Caco-2 (cell line): Measurements from ENCODE around the gene CAP2. TPM values are rescaled to one million over a fixed set of nuclear protein-coding genes. Genes with fewer than 3 reads are reported as not detected.
A peak's percentile ranks its signal among the peaks of the same experiment; 100 is the strongest.

Experiments used
- BruUV-seq: library from RNA; stranded (reverse); fragments of 400-500 nt; replicated peaks from 2 replicates; lab custom pipeline; 2021; lab: Mats Ljungman, UMichigan
- CTCF ChIA-PET: fragments of 300-600 bp; sonication (Branson Sonifier 250); formaldehyde crosslinking; loops from one replicate; lab custom pipeline; 2022; ENCODE audit warnings: antibody characterized with exemption; lab: Charles Lee
- POLR2A ChIA-PET: fragments of 300-600 bp; sonication (Branson Sonifier 250); formaldehyde crosslinking; loops from one replicate; lab custom pipeline; 2022; ENCODE audit warnings: antibody characterized with exemption; lab: Charles Lee
- DNase-seq, 2 experiments: peaks; one replicate each; pipeline versions ENCODE4 v3.0.0 to v3.0.0-alpha.2; 2020 to 2022
- H3K27me3 ChIP-seq: replicated peaks from 2 replicates; pipeline ENCODE4 v1.6.0; 2011; ENCODE audit warnings: low read length; ENCODE audit not compliant: control insufficient read depth, insufficient read depth
- H3K36me3 ChIP-seq: 2 replicates; pipeline ENCODE4 v1.5.1; 2011; ENCODE audit warnings: low read length; ENCODE audit not compliant: control insufficient read depth, insufficient read depth
- H3K4me1 ChIP-seq: fragments of 250-450 bp; sonication (Bioruptor Pico); 2 replicates; pipeline ENCODE4 v1.5.1; 2020; ENCODE audit warnings: mild to moderate bottlenecking
- H3K4me3 ChIP-seq: 2 replicates; pipeline ENCODE4 v1.5.1; 2011; ENCODE audit warnings: low read depth, mild to moderate bottlenecking, control low read depth, low read length
- H3K9me3 ChIP-seq: fragments of 250-450 bp; sonication (Bioruptor Pico); 2 replicates; pipeline ENCODE4 v1.5.1; 2020; ENCODE audit warnings: mild to moderate bottlenecking, moderate library complexity
- H3K27ac Mint-ChIP-seq: one replicate; pipeline ENCODE4 v1.8.0; 2022; ENCODE audit warnings: mixed read lengths; ENCODE audit not compliant: unreplicated experiment
- H3K27me3 Mint-ChIP-seq: one replicate; pipeline ENCODE4 v1.8.0; 2022; ENCODE audit warnings: mixed read lengths; ENCODE audit not compliant: insufficient read depth, unreplicated experiment
- H3K36me3 Mint-ChIP-seq: one replicate; pipeline ENCODE4 v1.8.0; 2022; ENCODE audit warnings: mild to moderate bottlenecking, mixed read lengths; ENCODE audit not compliant: insufficient read depth, unreplicated experiment
- H3K4me1 Mint-ChIP-seq: one replicate; pipeline ENCODE4 v1.8.0; 2022; ENCODE audit warnings: low read depth, mixed read lengths; ENCODE audit not compliant: unreplicated experiment
- H3K4me3 Mint-ChIP-seq: one replicate; pipeline ENCODE4 v1.8.0; 2022; ENCODE audit warnings: mild to moderate bottlenecking, moderate library complexity, mixed read lengths; ENCODE audit not compliant: unreplicated experiment
- H3K9me3 Mint-ChIP-seq: one replicate; pipeline ENCODE4 v1.8.0; 2022; ENCODE audit warnings: mixed read lengths; ENCODE audit not compliant: unreplicated experiment
- intact Hi-C: fragments of 100-400 bp; cut with micrococcal nuclease; formaldehyde crosslinking; loops from one replicate; pipeline ENCODE4 v1.10.0; 2022; ENCODE audit not compliant: unreplicated experiment
- total RNA-seq: library from RNA; stranded (reverse); gene quantifications from 2 replicates; pipeline ENCODE4 v1.2.3, GENCODE V29; 2022
- TF ChIP-seq, protein P1 (sequence below), 2 experiments: fragments of 200-600 bp in 1 of 2; IDR thresholded peaks; 1 replicate in 1 of 2; 2 replicates in 1 of 2; pipeline versions ENCODE4 v1.5.1 to v1.8.0; 2011 to 2022; ENCODE audit warnings: antibody characterized with exemption in 1 of 2, control low read depth in 1 of 2, inconsistent platforms in 1 of 2, low read depth in 1 of 2, low read length in 1 of 2, mild to moderate bottlenecking in 1 of 2, moderate library complexity in 1 of 2; ENCODE audit not compliant: insufficient read depth in 1 of 2, severe bottlenecking in 1 of 2, unreplicated experiment in 1 of 2

Gene CAP2
- total RNA-seq, 1 experiment from 2014 or later: 8.9 TPM

DNA sequence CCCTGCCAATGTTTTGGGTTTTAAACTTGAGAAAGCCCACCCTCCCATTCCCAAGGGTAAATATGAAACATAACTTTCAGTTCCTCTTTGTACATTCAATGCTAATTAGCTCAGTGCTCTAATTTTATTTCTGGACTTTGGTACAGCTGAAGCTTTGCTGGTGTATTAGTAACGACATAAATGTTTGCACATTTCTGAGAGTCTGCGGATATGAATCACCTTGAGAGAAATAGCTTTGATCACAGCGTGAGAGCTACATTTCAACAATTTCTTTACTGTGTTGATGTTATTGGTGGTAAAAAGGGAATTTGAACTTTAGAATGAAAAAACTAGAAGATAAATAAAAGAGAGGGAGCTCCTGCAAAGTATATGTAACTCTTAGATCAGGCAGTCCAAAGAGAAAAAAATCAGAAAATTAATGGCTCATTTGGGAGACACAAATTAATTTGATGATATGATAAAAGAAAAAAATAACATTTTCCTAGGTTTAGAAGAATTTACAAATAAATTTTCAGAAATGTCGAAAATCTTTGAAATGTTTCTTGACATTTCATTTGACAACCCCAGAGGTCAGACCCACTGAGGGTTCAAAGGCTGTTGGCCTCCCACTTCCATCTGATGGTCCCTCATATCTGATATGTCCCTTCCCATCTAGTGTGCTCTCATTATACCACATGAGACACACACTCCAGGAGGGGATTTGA lies 38.5 kb upstream of the CAP2 start:
- BruUV-seq: no TSS peak
- Histone ChIP-seq H3K36me3 (no peaks in the 10 kb centered on the region), H3K9me3 (no peaks in the 10 kb centered on the region), H3K4me3 (no peak overlapping the region), H3K4me1 (peaks cover 5% of the 10 kb centered on the region; the same call in 1 of the 2 replicates), H3K27me3 (no peaks in the 10 kb centered on the region)
- H3K9me3 Mint-ChIP-seq: no peaks in the 10 kb centered on the region
- H3K27me3 Mint-ChIP-seq: no peaks in the 10 kb centered on the region
- intact Hi-C loops: no loop called here
- no peaks in the 10 kb centered on the region for H3K36me3 Mint-ChIP-seq
- H3K4me3 Mint-ChIP-seq: peak overlapping the region; percentile 9
- POLR2A ChIA-PET: no interaction called here
- no peak overlapping the region for H3K27ac Mint-ChIP-seq
- H3K4me1 Mint-ChIP-seq: peaks cover 12% of the 10 kb centered on the region
- TF ChIP-seq, protein P1, sequence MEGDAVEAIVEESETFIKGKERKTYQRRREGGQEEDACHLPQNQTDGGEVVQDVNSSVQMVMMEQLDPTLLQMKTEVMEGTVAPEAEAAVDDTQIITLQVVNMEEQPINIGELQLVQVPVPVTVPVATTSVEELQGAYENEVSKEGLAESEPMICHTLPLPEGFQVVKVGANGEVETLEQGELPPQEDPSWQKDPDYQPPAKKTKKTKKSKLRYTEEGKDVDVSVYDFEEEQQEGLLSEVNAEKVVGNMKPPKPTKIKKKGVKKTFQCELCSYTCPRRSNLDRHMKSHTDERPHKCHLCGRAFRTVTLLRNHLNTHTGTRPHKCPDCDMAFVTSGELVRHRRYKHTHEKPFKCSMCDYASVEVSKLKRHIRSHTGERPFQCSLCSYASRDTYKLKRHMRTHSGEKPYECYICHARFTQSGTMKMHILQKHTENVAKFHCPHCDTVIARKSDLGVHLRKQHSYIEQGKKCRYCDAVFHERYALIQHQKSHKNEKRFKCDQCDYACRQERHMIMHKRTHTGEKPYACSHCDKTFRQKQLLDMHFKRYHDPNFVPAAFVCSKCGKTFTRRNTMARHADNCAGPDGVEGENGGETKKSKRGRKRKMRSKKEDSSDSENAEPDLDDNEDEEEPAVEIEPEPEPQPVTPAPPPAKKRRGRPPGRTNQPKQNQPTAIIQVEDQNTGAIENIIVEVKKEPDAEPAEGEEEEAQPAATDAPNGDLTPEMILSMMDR (IDR thresholded peaks at IDR 0.05; ENCODE audit: insufficient read depth in 1 of 2, low read depth in 1 of 2, low read length in 1 of 2, severe bottlenecking in 1 of 2, unreplicated experiment in 1 of 2): no peak
- CTCF ChIA-PET: no interaction called here
- DNase-seq: no peak

DNA sequence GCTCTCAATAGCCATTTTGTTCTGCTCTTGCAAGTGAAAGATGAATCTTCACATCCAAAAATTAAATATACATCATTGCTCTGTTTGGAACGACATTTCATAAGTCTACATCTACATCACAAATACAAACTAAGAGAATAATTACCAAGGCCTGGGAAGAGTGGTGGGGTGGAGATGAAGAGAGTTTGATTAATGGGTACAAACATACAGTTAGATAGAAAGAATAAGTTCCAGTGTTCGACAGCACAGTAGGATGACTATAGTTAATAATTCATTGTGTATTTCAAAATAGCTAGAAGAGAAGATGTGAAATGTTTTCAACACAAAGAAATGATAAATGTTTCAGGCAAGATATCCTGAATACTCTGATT lies 38.0 kb upstream of the CAP2 start:
- H3K27me3 Mint-ChIP-seq: no peaks in the 10 kb centered on the region
- TF ChIP-seq, protein P1 (IDR thresholded peaks at IDR 0.05; ENCODE audit: insufficient read depth in 1 of 2, low read depth in 1 of 2, low read length in 1 of 2, severe bottlenecking in 1 of 2, unreplicated experiment in 1 of 2): no peak
- Histone ChIP-seq H3K27me3 (no peaks in the 10 kb centered on the region), H3K4me1 (peaks cover 5% of the 10 kb centered on the region; the same call in 1 of the 2 replicates), H3K4me3 (no peak overlapping the region), H3K9me3 (no peaks in the 10 kb centered on the region), H3K36me3 (no peaks in the 10 kb centered on the region)
- ChIA-PET POLR2A (no interaction called here), CTCF (no interaction called here)
- intact Hi-C loops: no loop called here
- no peak overlapping the region for H3K27ac Mint-ChIP-seq
- H3K36me3 Mint-ChIP-seq: no peaks in the 10 kb centered on the region
- no peak for DNase-seq
- H3K4me1 Mint-ChIP-seq: peaks cover 12% of the 10 kb centered on the region
- no peak overlapping the region for H3K4me3 Mint-ChIP-seq
- H3K9me3 Mint-ChIP-seq: no peaks in the 10 kb centered on the region
- BruUV-seq: no TSS peak

DNA sequence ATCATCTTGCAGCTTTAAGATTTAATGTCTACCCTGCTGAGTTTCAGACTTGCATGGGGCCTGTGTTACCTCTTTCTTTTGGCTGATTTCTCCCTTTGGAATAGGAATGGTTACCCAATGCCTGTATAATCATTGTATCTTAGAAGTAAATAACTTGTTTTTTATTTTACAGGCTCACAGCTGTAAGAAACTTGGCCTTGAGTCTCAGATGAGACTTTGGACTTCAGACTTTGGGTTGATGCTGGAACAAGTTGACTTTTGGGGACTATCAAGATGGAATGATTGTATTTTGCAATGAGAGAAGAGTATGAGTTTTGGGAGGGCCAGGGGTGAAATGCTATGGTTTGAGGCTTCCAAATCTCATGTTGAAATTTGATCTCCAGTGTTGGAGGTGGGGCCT lies 34.9 kb upstream of the CAP2 start:
- Mint-ChIP-seq H3K27ac (no peak overlapping the region), H3K27me3 (no peaks in the 10 kb centered on the region), H3K9me3 (no peaks in the 10 kb centered on the region)

More for the DNA sequence above, 34.9 kb upstream of the CAP2 start:
- no TSS peak for BruUV-seq
- peaks cover 12% of the 10 kb centered on the region for H3K4me1 Mint-ChIP-seq
- intact Hi-C loops: no loop called here
- H3K36me3 Mint-ChIP-seq: no peaks in the 10 kb centered on the region
- ChIA-PET POLR2A (no interaction called here), CTCF (no interaction called here)
- TF ChIP-seq, protein P1 (IDR thresholded peaks at IDR 0.05; ENCODE audit: insufficient read depth in 1 of 2, low read depth in 1 of 2, low read length in 1 of 2, severe bottlenecking in 1 of 2, unreplicated experiment in 1 of 2): no peak
- Histone ChIP-seq H3K27me3 (no peaks in the 10 kb centered on the region), H3K4me1 (peaks cover 5% of the 10 kb centered on the region; the same call in 1 of the 2 replicates), H3K9me3 (no peaks in the 10 kb centered on the region), H3K4me3 (no peak overlapping the region), H3K36me3 (no peaks in the 10 kb centered on the region)
- no peak overlapping the region for H3K4me3 Mint-ChIP-seq
- DNase-seq: no peak
